Breast epithelium (tissue), 3 donors: ENCODE results near the gene UCHL1.

ENCODE experiments used
- CTCF ChIP-seq, 3 donors: fragments of 450-650 bp; IDR thresholded peaks; one replicate each; pipeline ENCODE4 v1.5.1; 2016 to 2017; ENCODE audit warnings: antibody characterized with exemption in 3 of 3, mild to moderate bottlenecking in 3 of 3, moderate library complexity in 3 of 3
- POLR2AphosphoS5 ChIP-seq, 3 donors: sonication (generic); formaldehyde crosslinking; IDR thresholded peaks; one replicate each; pipeline ENCODE4 v1.6.1; 2017; ENCODE audit warnings: antibody characterized with exemption in 3 of 3

GRCh38 chr4:41207291-41207831 is 49.4 kb upstream of the UCHL1 start:
- no peak for TF ChIP-seq POLR2AphosphoS5 (IDR thresholded peaks at IDR 0.05)
- TF ChIP-seq CTCF (IDR thresholded peaks at IDR 0.05), result no peak
